Measurements from ENCODE around the gene MCF2L.

The MCF2L gene

DNA sequence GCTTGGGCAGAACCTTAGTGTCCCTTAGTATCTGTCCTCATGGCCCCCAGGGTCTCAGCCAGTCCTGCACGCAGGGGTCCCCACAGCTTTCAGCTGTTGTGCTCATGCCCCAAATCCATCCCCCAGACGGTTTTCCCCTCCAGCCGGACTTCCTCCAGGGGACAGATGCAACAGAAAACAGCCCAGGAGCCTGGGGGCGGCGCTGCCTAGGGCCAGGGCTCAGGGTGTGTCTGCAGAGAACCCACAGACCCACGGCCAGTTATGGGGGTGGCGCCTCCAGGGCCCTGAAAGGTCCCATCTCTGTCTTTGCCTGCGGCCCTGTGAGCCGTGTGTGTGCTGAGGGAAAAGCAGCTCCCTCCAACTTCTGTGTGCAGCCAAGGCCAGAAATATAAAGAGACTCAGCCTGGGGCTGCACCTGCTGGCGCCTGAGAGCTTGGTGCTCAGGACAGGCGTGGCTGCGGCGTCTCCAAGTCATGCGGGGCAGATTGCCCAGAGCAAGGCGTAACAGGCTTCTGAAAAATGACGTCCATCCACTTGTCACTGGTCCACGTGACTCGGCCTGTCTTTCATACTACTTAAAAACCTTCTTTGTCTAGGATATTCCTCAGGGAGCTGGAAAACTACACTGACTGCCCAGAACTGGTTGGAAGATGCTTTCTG is 114.5 kb downstream of the MCF2L start:
- TF ChIP-seq TCF4 (CRISPR knock-in tag; IDR thresholded peaks at IDR 0.05; ENCODE audit: borderline replicate concordance): no peak
- no peak for TF ChIP-seq PPARA (CRISPR knock-in tag; IDR thresholded peaks at IDR 0.05; ENCODE audit: borderline replicate concordance)
- no peak for TF ChIP-seq ESRRG (CRISPR knock-in tag; IDR thresholded peaks at IDR 0.05)
- no peak for TF ChIP-seq OSR1 (CRISPR knock-in tag; IDR thresholded peaks at IDR 0.05)
- TF ChIP-seq ZC3H10 (CRISPR knock-in tag; IDR thresholded peaks at IDR 0.05): no peak
- TF ChIP-seq ZNF70 (CRISPR knock-in tag; IDR thresholded peaks at IDR 0.05): no peak
- TF ChIP-seq ARNTL (CRISPR knock-in tag; IDR thresholded peaks at IDR 0.05; ENCODE audit: borderline replicate concordance, low read depth): no peak
- no peak for TF ChIP-seq BACH2 (CRISPR knock-in tag; IDR thresholded peaks at IDR 0.05; ENCODE audit: borderline replicate concordance)
- no peak for ATAC-seq

DNA sequence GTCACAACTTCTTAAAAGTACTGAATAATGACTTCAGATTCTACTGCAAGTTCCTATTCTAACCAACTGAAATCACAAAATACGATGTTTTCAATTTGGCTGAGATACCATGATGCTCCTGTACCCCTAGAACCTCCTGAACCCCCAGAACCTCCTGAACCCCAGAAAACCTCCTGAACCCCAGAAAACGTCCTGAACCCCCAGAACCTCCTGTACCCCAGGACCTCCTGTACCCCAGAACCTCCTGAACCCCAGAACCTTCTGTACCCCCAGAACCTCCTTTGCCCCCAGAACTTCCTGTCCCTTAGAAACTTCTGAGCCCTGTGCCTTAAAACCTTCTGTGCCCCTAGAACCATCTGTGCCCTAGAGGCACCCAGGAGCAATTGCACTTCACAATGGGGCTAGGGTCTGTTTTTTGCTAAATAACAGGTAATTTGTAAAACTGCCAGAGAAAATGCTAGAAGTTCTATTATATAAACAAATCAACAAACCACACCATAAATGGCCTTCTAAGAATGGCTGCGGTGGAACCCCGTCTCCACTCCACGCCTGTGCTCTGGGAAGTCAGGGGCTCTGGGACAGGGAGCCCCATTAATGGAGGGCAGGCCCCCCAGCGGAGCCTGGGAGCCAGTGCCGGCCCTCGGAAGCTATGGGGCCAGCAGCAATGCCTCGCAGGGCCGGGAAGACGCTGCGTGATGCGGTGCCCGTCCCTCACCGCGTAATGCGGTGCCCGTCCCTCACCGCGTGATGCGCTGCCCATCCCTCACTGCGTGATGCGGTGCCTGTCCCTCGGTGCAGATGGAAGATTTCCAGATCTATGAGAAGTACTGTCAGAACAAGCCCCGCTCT is 115.3 kb downstream of the MCF2L start:
- no peak for ATAC-seq
- TF ChIP-seq ZFP30 (CRISPR knock-in tag; IDR thresholded peaks at IDR 0.05) (no peak), CSDC2 (CRISPR knock-in tag; IDR thresholded peaks at IDR 0.05) (no peak), TOX (CRISPR knock-in tag; IDR thresholded peaks at IDR 0.05; ENCODE audit: borderline replicate concordance) (no peak)
- TF ChIP-seq, protein P1, sequence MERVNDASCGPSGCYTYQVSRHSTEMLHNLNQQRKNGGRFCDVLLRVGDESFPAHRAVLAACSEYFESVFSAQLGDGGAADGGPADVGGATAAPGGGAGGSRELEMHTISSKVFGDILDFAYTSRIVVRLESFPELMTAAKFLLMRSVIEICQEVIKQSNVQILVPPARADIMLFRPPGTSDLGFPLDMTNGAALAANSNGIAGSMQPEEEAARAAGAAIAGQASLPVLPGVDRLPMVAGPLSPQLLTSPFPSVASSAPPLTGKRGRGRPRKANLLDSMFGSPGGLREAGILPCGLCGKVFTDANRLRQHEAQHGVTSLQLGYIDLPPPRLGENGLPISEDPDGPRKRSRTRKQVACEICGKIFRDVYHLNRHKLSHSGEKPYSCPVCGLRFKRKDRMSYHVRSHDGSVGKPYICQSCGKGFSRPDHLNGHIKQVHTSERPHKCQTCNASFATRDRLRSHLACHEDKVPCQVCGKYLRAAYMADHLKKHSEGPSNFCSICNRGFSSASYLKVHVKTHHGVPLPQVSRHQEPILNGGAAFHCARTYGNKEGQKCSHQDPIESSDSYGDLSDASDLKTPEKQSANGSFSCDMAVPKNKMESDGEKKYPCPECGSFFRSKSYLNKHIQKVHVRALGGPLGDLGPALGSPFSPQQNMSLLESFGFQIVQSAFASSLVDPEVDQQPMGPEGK (CRISPR knock-in tag; IDR thresholded peaks at IDR 0.05; ENCODE audit: borderline replicate concordance): no peak

DNA sequence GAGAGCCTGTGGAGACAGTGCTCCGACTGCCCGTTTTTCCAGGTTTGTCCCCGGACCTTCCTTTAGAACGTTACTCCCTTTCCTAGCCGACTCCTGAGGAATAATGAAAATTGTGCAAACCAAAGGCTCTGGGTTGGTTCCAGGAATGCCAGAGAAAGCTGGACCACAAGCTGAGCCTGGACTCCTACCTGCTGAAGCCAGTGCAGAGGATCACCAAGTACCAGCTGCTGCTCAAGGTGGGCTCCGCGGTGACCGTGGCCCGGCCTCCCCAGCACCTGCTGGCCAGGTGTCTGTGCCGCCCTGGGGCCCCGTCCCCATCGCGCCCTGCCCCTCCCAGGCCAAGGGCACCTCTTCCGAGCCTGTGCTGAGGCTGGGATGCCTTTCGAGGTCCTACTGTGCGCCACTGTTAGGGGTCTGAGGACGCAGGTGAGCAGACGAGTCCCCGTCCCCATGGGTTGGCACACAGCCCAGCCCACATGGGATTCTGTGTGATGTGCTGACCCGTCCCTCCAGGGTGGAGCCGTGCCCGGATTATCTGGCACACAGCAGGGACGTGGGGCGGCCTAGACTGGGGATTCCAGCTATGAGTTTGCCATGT is 116.0 kb downstream of the MCF2L start:
- no peak for TF ChIP-seq ZFP30 (CRISPR knock-in tag; IDR thresholded peaks at IDR 0.05)
- no peak for TF ChIP-seq ARNTL (CRISPR knock-in tag; IDR thresholded peaks at IDR 0.05; ENCODE audit: borderline replicate concordance, low read depth)
- no peak for TF ChIP-seq CSDC2 (CRISPR knock-in tag; IDR thresholded peaks at IDR 0.05)
- TF ChIP-seq GLIS3 (CRISPR knock-in tag; IDR thresholded peaks at IDR 0.05): no peak
- TF ChIP-seq ISL1 (CRISPR knock-in tag; IDR thresholded peaks at IDR 0.05): no peak
- TF ChIP-seq ZC3H10 (CRISPR knock-in tag; IDR thresholded peaks at IDR 0.05): no peak
- TF ChIP-seq, protein P1 (CRISPR knock-in tag; IDR thresholded peaks at IDR 0.05; ENCODE audit: borderline replicate concordance): no peak
- TF ChIP-seq PPARA (CRISPR knock-in tag; IDR thresholded peaks at IDR 0.05; ENCODE audit: borderline replicate concordance): no peak
- TF ChIP-seq ZNF565 (CRISPR knock-in tag; conservative IDR thresholded peaks at IDR 0.05; ENCODE audit: low read depth): no peak
- no peak for TF ChIP-seq ZFP3 (CRISPR knock-in tag; IDR thresholded peaks at IDR 0.05)
- TF ChIP-seq TOX (CRISPR knock-in tag; IDR thresholded peaks at IDR 0.05; ENCODE audit: borderline replicate concordance): no peak
- TF ChIP-seq OSR1 (CRISPR knock-in tag; IDR thresholded peaks at IDR 0.05): no peak
- TF ChIP-seq TCF4 (CRISPR knock-in tag; IDR thresholded peaks at IDR 0.05; ENCODE audit: borderline replicate concordance): no peak
- no peak for TF ChIP-seq RARB (CRISPR knock-in tag; IDR thresholded peaks at IDR 0.05)
- TF ChIP-seq, protein P2, sequence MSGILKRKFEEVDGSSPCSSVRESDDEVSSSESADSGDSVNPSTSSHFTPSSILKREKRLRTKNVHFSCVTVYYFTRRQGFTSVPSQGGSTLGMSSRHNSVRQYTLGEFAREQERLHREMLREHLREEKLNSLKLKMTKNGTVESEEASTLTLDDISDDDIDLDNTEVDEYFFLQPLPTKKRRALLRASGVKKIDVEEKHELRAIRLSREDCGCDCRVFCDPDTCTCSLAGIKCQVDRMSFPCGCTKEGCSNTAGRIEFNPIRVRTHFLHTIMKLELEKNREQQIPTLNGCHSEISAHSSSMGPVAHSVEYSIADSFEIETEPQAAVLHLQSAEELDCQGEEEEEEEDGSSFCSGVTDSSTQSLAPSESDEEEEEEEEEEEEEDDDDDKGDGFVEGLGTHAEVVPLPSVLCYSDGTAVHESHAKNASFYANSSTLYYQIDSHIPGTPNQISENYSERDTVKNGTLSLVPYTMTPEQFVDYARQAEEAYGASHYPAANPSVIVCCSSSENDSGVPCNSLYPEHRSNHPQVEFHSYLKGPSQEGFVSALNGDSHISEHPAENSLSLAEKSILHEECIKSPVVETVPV (CRISPR knock-in tag; IDR thresholded peaks at IDR 0.05): no peak
- no peak for TF ChIP-seq ZNF70 (CRISPR knock-in tag; IDR thresholded peaks at IDR 0.05)
- ATAC-seq: no peak

DNA sequence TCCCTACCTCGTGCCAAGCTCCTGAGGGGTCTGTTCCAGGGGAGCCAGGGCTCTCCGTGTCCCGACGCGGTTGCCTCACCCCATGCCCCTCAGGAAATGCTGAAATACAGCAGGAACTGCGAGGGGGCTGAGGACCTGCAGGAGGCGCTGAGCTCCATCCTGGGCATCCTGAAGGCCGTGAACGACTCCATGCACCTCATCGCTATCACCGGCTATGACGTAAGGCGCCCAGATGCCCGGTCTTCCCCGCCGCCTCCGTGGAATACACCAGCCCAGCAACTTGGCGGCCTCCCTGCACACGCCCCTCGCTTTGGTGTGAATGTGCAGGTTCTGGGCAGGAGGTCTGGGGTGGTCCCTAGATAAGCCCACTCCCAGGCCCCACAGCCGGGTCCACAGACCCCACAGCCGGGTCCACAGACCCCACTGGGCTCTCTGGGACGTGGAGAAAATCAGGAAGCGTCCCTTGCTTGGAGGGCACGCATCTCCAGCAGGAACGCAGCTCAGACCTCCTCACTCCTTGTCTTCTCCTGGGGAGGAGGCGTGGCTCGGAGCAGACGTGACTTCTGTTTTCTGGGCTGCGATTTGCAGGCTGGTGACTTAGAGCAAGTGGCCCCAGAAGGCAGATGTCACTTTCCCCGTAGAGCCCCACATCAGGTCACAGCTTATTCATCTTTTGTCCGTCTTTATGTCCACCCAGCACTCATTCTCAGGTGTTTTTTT is 117.2 kb downstream of the MCF2L start:
- no peak for TF ChIP-seq ZFP30 (CRISPR knock-in tag; IDR thresholded peaks at IDR 0.05)

More for the DNA sequence above, 117.2 kb downstream of the MCF2L start:
- no peak; the same call in 2 of the 3 replicates for ATAC-seq
